ENCODE data around the gene NOL4L.

Gene NOL4L

GRCh38 chr20:32631933-32632460 is 46.9 kb upstream of the NOL4L start:
- Histone ChIP-seq H3K9ac (ENCODE audit: low read length) (peak overlapping the region; percentile 26; the same call in 1 of the 2 replicates), H3K9me2 (ENCODE audit: low read depth, low read length) (no peaks in the 10 kb centered on the region), H3F3A (ENCODE audit: insufficient read depth, low read length) (no peaks in the 10 kb centered on the region), H3K9me3 (ENCODE audit: low read length) (no peaks in the 10 kb centered on the region), H3K4me1 (ENCODE audit: insufficient read depth, low read length, severe bottlenecking) (peaks cover 50% of the 10 kb centered on the region), H4K20me1 (ENCODE audit: insufficient read depth, low read length) (no peaks in the 10 kb centered on the region), H2AFZ (ENCODE audit: low read length) (no peak overlapping the region), H3K36me3 (ENCODE audit: insufficient read depth, low read length) (no peaks in the 10 kb centered on the region), H3K4me3 (ENCODE audit: low read depth, low read length, poor library complexity, severe bottlenecking) (peak overlapping the region; percentile 49), H3K27me3 (ENCODE audit: insufficient read depth, low read length) (no peaks in the 10 kb centered on the region), H3K79me2 (ENCODE audit: insufficient read depth, low read length) (no peaks in the 10 kb centered on the region), H3K27ac (ENCODE audit: low read depth, low read length, poor library complexity, severe bottlenecking) (no peak overlapping the region), H3K4me2 (ENCODE audit: low read length) (peak overlapping the region; percentile 44)
- TF ChIP-seq CTCF (IDR thresholded peaks at IDR 0.05; ENCODE audit: low read length) (no peak), EZH2 (IDR thresholded peaks at IDR 0.05; ENCODE audit: borderline replicate concordance, low read length) (no peak)

GRCh38 chr20:32629813-32630212 is 44.7 kb upstream of the NOL4L start:
- H3K9ac ChIP-seq (ENCODE audit: low read length), result no peak overlapping the region
- H3K27ac ChIP-seq (ENCODE audit: low read depth, low read length, poor library complexity, severe bottlenecking), result peak overlapping the region; percentile 44
- H3K9me3 ChIP-seq (ENCODE audit: low read length), result no peaks in the 10 kb centered on the region
- H3F3A ChIP-seq (ENCODE audit: insufficient read depth, low read length), result no peaks in the 10 kb centered on the region
- no peaks in the 10 kb centered on the region for H3K27me3 ChIP-seq (ENCODE audit: insufficient read depth, low read length)
- H3K9me2 ChIP-seq (ENCODE audit: low read depth, low read length), result no peaks in the 10 kb centered on the region
- peaks cover 55% of the 10 kb centered on the region for H3K4me1 ChIP-seq (ENCODE audit: insufficient read depth, low read length, severe bottlenecking)
- H3K36me3 ChIP-seq (ENCODE audit: insufficient read depth, low read length), result no peaks in the 10 kb centered on the region
- no peaks in the 10 kb centered on the region for H4K20me1 ChIP-seq (ENCODE audit: insufficient read depth, low read length)
- no peak overlapping the region for H3K4me3 ChIP-seq (ENCODE audit: low read depth, low read length, poor library complexity, severe bottlenecking)
- no peak overlapping the region for H3K4me2 ChIP-seq (ENCODE audit: low read length)
- no peaks in the 10 kb centered on the region for H3K79me2 ChIP-seq (ENCODE audit: insufficient read depth, low read length)
- no peak for TF ChIP-seq EZH2 (IDR thresholded peaks at IDR 0.05; ENCODE audit: borderline replicate concordance, low read length)
- no peak overlapping the region for H2AFZ ChIP-seq (ENCODE audit: low read length)

GRCh38 chr20:32628960-32629530 is 43.9 kb upstream of the NOL4L start:
- Histone ChIP-seq H4K20me1 (ENCODE audit: insufficient read depth, low read length) (no peaks in the 10 kb centered on the region), H3K79me2 (ENCODE audit: insufficient read depth, low read length) (no peaks in the 10 kb centered on the region), H3K27ac (ENCODE audit: low read depth, low read length, poor library complexity, severe bottlenecking) (peak overlapping the region; percentile 44), H3K9me2 (ENCODE audit: low read depth, low read length) (no peaks in the 10 kb centered on the region), H3K4me2 (ENCODE audit: low read length) (no peak overlapping the region), H2AFZ (ENCODE audit: low read length) (no peak overlapping the region), H3K27me3 (ENCODE audit: insufficient read depth, low read length) (no peaks in the 10 kb centered on the region), H3F3A (ENCODE audit: insufficient read depth, low read length) (no peaks in the 10 kb centered on the region), H3K9me3 (ENCODE audit: low read length) (no peaks in the 10 kb centered on the region), H3K4me3 (ENCODE audit: low read depth, low read length, poor library complexity, severe bottlenecking) (no peak overlapping the region), H3K4me1 (ENCODE audit: insufficient read depth, low read length, severe bottlenecking) (peaks cover 59% of the 10 kb centered on the region), H3K36me3 (ENCODE audit: insufficient read depth, low read length) (no peaks in the 10 kb centered on the region), H3K9ac (ENCODE audit: low read length) (no peak overlapping the region)
- TF ChIP-seq CTCF (IDR thresholded peaks at IDR 0.05; ENCODE audit: low read length) (no peak), EZH2 (IDR thresholded peaks at IDR 0.05; ENCODE audit: borderline replicate concordance, low read length) (no peak)
